T-helper 22 cell (primary cell): ENCODE results near the gene APOL2.
"Not testable (repeated sequence)": the region's sequence is repeated elsewhere in the genome, so short reads cannot be mapped to it uniquely, and the experiment has no call there.

Experiments used
- DNase-seq: peaks from one replicate; pipeline ENCODE4 v3.0.0-alpha.2; 2020; ENCODE audit warnings: low read depth

The APOL2 gene

DNA sequence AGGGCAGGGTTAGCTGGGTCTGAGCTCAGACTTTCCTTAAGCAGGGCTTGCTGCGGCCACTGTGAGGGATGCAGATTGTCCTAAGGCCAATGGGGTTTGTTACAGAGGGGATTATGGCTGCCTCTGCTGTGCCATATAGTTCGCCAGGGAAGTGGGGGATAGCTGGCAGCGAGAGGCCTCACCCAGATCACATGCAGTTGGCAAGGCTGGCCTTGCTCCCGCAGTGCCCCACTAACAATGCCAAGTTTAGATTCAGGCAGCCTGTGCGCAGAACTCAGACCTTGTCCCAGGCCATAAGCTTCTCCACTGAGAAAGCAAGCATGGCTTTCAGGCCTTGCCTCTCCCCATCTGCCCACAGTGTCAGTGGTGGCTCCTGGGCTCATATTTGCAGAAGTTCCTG is 4.7 kb upstream of the APOL2 start:
- no peak for DNase-seq

GRCh38 chr22:36239150-36239400 is 252 bp downstream of the APOL2 start:
- no peak for DNase-seq

DNA sequence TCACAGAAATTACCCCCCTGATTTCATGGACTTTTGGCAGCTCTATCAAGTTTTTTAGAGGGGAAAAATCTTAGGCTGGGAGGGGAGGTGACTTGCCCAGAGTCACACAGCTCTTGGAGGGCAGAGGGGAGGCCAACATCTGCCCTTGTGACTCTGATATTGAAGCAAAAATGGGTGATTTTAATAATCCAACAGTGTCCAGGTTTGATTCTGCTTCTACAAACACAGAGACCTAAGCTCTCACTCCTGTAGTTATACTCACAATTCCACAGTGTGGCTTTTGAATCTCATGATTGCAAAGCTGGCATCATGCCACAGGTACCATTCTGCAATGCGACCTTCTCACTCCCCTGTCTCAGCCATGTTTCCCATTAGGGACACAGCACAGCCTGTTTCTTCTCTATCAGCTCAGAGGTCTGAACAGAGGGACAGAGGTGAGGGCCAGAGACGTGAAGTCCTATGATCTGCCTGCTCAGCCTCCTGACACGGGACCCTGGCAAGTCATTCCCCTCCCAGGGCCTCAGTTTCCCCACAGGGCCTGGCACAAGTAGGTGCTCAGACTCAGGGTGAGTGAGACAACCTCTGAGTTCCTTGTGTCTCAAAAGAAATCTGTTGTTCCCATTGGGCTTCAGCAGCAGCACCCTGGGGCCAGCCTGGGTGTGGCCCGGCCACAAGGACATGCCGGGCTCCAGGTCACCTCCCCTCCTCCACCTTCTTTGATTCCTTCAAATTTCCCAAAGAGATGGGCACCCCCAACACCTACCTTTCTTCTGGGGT is 766 bp downstream of the APOL2 start:
- no peak for DNase-seq

DNA sequence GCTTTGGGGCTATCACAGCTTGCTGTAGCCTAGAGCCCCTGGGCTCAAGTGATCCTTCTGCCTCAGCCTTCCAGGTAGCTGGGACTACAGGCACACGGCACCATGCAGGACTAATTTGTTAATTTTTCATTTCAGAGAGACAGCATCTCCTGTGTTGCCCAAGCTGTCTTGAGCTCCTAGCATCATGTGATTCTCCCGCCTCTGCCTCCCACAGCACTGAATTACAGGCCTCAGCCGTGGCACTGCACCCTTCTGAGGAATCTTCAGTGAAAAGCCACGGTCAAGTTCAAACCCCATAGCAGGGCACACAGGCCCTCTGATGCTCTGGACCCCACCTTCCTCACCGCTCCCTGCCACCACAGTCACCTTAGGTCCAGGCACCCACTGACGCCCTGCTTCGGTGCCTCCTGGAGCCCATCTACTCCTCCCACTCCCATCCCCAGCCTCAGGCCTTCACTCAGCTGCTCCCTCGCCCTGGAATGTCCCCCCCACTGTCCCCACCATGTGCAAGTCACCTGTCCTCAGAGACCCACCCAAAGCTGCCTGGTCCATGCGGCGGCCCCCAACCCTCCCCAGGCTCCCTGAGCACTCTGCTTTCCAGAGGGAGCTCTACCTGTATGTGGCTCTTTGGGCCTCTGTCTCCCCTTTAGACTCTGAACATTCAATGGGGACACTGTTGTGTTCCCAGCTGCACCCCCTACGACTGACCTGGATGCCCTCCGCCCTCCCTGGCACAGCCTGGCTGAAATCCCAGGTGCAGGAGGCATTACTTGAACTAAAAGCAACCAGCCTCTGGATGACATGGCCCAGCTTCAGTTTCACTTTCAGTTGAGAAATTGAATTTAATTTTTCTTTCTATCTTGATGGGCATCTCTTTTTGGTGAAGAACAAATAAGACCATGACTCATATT is 1.6 kb downstream of the APOL2 start:
- no peak for DNase-seq

DNA sequence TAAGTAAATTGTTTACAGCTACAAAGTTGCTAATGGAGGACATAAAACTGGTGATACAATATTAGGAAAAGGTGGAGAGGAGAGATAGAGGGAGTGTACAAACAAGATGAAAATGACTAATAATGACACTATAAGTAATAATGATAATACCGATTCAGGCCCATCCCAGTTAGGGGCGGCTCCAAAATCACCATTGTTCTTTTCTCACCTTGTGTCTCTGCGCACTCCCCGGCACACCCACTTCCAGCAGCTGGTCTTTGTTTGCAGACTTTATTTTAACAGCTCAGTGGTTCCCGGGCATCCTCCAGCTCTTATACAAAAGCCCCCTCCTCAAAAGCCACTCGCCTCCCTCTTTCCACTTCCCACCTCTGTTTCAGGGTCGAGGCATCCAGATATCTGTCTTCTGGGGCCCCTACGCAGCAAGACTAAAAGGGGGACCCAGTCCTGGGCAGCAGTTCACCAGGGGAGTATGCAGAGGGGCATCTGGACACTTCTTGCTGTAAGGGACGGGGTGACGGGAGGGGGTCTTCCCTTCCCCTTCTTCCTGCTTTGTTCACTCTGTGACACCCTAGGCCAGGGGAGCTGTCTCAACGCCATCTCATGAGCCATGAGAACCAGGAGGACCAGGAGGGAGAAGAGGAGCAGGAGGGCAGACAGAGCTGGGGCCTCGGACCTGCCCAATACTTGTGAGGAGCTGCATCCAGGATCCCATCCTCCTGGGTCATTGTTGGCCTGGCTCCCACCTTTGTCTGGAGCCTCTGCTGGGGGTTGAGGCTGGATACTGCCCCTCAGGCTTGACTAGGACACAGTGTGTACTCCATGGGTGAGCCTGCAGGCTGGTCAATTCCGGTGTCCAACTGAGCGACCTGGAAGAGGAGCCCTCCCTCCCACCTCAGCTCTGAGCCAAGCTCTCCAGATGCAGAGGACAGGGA is 2.7 kb downstream of the APOL2 start:
- DNase-seq, result no peak

DNA sequence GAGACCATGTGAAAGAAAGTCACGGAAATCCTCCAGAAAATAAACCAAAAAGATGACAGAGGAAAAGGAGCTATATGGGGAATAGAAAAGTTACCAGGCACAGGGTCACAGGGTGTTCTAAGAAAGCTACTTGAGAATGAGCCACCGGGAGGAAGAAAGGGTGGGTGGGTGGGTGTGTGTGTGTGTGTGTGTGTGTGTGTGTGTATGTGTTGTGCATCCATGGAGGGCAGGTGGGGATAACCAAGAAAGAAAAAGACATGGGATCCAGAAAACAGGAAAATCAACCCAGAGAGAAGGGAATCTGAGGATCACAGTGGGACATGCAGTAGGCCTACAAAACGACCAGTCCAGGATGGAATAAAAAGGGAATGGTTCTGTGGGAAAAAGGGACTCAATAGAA is 3.7 kb downstream of the APOL2 start:
- no peak for DNase-seq

GRCh38 chr22:36234919-36235318 is 4.4 kb downstream of the APOL2 start:
- no peak for DNase-seq

DNA sequence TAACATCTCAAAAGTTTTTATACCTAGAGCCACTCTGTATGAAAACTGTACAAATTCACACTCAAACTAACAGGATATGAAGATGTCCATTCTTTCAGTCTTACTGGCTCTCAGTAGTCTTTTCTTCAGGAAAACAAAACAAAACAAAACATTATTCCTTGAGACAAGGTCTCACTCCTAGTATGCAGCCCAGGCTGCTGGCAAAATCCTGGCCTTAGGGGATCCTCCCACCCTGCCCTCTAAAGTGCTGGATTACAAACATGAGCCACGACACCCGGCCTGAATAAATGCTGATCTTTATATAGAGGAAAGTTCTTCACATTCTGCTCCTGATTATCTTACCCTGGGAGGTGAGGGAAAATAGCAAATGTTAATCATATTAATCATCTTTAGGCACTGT is 5.1 kb downstream of the APOL2 start:
- no peak for DNase-seq

GRCh38 chr22:36233796-36234195 is 5.5 kb downstream of the APOL2 start:
- no peak for DNase-seq

GRCh38 chr22:36232715-36233401 is 6.5 kb downstream of the APOL2 start:
- no peak for DNase-seq

GRCh38 chr22:36231051-36231450 is 8.3 kb downstream of the APOL2 start:
- not testable (repeated sequence) for DNase-seq

- DNase-seq, result not testable (repeated sequence)
Observed at GRCh38 chr22:36229649-36230048, 9.7 kb downstream of the APOL2 start.

- no peak for DNase-seq
Observed at GRCh38 chr22:36228944-36229343, 10.4 kb downstream of the APOL2 start.

DNA sequence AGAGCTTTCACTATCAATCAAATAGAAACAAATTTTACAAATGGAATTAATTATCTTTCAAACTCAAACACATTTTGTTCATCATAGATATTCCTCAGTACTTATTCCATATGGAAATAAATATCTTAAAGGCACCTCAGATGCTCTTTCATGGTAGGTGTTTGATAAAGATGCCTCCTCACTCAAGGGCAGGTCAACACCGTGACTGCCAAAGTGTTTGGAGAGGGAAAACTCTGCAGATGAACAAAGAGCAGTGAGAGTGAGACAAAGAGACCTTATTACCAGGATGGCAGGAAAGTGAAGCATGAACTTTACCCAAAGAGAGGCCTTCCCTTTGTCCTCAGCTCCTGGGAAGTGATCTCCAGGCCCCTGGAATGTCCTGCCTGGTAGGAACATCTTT is 11.0 kb downstream of the APOL2 start:
- DNase-seq, result not testable (repeated sequence)

DNA sequence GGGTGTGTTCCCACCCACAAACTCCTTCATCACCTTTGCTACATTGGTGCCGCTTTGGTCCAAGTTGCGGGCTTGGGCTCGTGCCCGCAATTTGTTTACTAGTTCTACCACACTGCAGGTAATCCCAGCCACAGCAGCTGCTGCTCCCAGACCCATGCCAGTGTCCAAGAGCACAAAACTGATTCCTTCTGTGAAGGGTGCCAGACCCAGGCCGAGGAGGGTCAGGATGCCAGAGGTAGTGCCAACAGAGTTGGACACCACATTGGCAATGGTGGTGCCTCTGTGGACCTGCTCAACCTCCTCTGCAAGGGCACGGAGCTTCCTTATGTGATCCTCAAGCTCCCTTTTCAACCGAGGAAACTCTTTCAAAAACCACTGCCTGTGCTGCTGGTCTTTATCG is 11.5 kb downstream of the APOL2 start:
- DNase-seq, result no peak

- DNase-seq, result no peak
Observed at GRCh38 chr22:36227396-36227795, 11.9 kb downstream of the APOL2 start.

DNA sequence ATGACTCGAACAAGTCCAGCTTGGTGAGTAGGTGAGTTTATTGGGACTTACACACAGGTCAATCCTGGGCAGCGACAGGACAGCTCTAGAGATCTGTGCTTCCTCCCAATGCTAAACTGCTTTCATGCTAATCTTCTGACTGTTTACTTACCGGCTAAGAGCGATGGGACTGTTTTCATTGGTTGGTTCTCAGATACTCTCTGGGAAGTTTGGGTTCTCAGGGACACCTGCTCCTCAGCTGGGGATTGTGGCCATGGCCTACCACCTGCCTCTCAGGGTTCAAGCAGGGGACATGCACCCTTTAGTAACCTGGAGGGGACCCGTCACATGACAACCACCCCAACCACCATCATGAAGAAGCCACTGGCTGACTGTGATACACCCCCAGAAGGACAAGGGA is 13.1 kb downstream of the APOL2 start:
- no peak for DNase-seq

DNA sequence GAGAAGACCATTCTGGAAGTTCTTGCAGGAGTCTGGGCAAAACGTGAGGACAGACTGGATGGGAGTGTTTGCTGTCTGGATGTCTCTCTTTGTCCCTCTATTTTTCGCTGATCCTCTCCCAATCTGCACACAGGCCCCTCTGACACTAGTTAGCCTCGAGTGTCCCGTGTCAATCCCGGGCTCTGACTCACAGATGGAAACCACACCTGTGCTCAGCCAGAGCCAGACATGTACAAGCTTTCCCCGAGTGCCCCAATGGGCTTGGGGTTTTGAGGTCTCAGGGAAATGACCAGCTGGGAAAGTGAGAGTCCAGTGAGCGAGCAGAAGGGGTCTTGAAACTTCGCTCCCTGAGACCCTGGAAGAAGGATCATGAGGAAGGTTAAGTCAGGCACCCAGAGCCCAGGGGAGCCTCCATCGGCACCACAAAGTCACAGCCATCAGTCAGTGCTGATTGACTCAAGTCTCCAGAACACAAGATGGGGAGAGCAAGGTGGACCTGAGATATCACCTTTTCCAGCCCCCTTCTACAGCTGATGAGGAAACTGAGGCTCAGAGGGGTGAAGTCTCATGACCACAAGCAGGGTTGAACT is 13.9 kb downstream of the APOL2 start:
- DNase-seq, result no peak

DNA sequence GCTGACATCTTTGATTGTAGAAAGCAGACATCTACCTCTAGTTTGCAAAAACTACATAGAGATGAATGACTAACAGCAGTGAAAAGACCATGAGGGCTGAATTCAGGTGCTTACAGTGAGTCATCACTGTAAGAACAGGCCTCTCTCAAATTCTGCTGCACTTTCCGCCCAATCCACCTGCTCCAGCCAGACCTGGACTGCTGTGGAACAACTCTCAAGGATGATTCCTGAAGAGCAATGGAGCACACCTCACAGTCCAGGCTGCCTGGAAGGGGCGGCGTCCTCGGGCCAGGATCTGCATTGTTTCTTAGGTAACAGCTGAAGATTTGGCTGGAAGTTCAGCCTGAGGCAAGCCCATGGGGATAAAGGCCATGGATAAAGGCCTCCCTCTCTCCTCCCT is 15.1 kb downstream of the APOL2 start:
- no peak for DNase-seq

GRCh38 chr22:36223504-36223903 is 15.8 kb downstream of the APOL2 start:
- no peak for DNase-seq

DNA sequence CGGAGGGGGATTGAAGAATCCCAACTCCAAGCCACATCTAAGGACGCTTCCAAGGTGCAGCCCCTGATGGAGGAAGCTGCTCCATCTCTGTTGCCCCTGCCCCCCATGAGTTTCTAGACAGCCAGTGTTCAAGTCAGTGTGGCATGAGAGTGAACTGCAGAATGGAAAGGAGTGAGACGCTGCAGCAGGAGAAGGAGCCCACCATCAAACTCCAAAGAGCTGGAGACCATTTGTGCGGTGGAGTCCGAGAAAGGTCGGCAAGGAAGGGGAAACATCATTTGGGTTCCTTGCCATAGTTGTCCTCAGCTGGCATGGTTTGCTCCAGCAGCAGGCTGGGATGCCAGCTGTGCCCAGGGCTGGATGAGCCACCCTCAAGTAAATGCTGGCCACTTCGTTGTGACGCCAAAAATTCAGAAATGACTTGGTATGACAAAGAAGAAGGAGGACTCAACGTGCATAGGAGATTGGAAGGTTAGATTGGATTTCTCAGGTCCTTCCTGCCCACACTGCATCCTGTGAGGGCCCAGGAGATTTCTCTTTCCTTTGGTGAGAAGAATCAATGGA is 16.4 kb downstream of the APOL2 start:
- no peak for DNase-seq
